WERI-Rb-1 (cell line): Measurements from ENCODE around the gene JDP2.

Experiments used
- DNase-seq: peaks from one replicate; pipeline ENCODE4 v3.0.0-alpha.2; 2020
- H3K27ac ChIP-seq: fragments of 250-450 bp; sonication (Bioruptor Pico); 2 replicates; pipeline ENCODE4 v1.5.1; 2020; ENCODE audit warnings: mild to moderate bottlenecking, moderate library complexity
- H3K27me3 ChIP-seq: fragments of 250-450 bp; sonication (Bioruptor Pico); 2 replicates; pipeline ENCODE4 v1.5.1; 2021; ENCODE audit warnings: mild to moderate bottlenecking, low read depth, moderate library complexity; ENCODE audit not compliant: insufficient read depth, severe bottlenecking
- H3K36me3 ChIP-seq: fragments of 250-450 bp; sonication (Bioruptor Pico); 2 replicates; pipeline ENCODE4 v1.5.1; 2020; ENCODE audit warnings: mild to moderate bottlenecking, moderate library complexity
- H3K4me3 ChIP-seq: 2 replicates; pipeline ENCODE4 v1.5.1; 2011; ENCODE audit warnings: low read depth, mild to moderate bottlenecking, control low read depth, low read length
- H3K9me3 ChIP-seq: fragments of 250-450 bp; sonication (Bioruptor Pico); 2 replicates; pipeline ENCODE4 v1.5.1; 2021; ENCODE audit warnings: mild to moderate bottlenecking, moderate library complexity; ENCODE audit not compliant: severe bottlenecking
- TF ChIP-seq, protein P1 (sequence below): IDR thresholded peaks from 2 replicates; pipeline ENCODE4 v1.5.1; 2011; ENCODE audit warnings: low read depth, mild to moderate bottlenecking, control low read depth, inconsistent platforms, low read length

The JDP2 gene

DNA sequence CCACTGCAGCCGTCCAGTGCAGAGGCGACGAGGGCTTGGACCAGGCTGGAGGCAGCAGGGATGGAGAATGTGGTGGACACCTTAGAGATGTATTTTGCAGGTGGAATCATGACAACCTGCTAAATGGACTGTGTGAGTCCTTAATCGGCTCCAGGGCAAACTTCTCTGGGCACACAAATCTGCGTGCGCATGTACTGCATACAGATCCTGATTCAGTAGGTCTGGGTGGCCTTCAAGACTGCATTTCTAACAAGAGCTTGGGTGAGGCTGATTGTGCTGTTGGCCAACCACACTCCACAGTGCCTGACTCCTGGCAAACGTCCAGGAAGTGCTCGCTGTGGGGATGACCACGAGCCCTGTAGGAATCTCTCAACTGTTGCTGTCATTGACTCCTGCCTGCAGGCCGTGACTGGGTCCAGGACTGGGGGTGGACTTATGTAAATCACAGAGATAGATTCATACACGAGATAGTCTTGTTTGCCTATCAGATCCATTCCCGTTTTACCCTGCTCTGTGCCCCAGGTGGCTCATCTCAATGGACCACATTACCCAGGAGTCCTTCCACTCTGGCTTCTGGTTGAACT lies 27.2 kb downstream of the JDP2 start:
- no peak overlapping the region for H3K27ac ChIP-seq
- no peak overlapping the region for H3K4me3 ChIP-seq
- H3K27me3 ChIP-seq, result no peaks in the 10 kb centered on the region
- TF ChIP-seq, protein P1, sequence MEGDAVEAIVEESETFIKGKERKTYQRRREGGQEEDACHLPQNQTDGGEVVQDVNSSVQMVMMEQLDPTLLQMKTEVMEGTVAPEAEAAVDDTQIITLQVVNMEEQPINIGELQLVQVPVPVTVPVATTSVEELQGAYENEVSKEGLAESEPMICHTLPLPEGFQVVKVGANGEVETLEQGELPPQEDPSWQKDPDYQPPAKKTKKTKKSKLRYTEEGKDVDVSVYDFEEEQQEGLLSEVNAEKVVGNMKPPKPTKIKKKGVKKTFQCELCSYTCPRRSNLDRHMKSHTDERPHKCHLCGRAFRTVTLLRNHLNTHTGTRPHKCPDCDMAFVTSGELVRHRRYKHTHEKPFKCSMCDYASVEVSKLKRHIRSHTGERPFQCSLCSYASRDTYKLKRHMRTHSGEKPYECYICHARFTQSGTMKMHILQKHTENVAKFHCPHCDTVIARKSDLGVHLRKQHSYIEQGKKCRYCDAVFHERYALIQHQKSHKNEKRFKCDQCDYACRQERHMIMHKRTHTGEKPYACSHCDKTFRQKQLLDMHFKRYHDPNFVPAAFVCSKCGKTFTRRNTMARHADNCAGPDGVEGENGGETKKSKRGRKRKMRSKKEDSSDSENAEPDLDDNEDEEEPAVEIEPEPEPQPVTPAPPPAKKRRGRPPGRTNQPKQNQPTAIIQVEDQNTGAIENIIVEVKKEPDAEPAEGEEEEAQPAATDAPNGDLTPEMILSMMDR, result no peak
- DNase-seq, result no peak
- H3K9me3 ChIP-seq, result no peaks in the 10 kb centered on the region
- H3K36me3 ChIP-seq, result no peaks in the 10 kb centered on the region

DNA sequence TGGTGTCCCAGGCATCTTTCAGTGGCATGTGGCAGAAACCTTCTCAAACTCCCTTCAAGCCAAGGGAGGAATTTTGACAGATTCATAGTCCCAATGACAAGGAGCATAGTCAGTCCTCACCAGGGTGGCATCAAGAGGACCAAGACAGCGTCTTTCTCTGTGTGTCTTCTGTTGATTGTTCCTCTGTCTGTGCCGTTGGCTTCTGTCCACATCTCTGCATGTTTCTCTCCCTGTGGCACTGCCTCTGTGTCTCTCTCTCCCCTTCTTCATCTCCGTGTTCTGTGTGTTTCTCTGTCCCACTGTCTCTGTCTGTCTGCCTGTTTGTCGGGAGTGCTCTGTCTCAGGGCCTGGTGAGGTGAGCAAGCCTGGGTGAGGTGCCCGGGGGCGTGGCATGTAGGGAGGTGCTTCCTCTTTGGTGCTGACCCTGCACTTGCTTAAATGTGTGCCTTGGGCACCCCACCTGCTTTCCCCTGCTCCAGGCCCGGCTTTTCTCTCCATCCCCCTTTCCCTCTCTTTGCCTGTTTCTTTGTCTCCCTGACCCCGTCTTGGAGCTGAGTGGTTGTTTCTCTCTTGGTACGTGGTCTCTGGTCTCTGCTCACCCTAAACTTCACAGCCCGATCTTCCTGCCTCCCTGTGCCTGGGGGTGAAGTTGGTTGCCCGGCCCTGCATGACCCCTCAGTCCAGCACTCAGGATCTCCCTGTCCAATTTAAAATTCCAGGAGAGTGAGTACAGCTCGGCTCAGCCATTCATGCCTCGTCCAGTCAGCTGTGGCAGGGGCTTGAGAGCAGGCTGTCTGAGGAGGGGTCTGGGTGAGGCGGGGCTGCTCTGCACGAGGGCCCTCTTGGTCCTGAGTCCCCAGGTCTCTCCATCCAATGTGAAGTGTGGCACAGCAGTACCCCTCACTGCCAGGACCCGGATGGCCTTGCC lies 28.5 kb downstream of the JDP2 start:
- TF ChIP-seq, protein P1, result no peak
- Histone ChIP-seq H3K27me3 (no peaks in the 10 kb centered on the region), H3K27ac (no peak overlapping the region), H3K36me3 (no peaks in the 10 kb centered on the region), H3K4me3 (no peak overlapping the region), H3K9me3 (no peaks in the 10 kb centered on the region)
- DNase-seq, result no peak

DNA sequence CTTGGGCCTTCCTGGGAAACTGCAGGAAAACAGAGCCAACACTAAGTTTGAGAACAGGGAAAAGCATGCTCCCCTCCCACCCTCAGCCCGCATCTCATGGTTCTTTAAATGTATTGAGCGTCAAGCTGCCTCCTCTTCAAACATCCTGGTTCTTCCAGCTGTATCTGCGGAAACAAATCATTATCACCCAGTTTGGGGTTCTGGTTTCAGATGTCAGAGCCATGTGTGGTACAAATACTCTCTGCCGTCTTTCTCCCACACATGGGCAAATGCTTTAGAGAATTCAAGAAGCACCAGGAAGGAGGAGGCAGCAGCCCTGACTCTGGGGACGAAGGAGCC lies 29.1 kb downstream of the JDP2 start:
- Histone ChIP-seq H3K36me3 (no peaks in the 10 kb centered on the region), H3K27ac (no peak overlapping the region), H3K27me3 (no peaks in the 10 kb centered on the region), H3K4me3 (no peak overlapping the region), H3K9me3 (no peaks in the 10 kb centered on the region)
- TF ChIP-seq, protein P1, result no peak
- no peak for DNase-seq

DNA sequence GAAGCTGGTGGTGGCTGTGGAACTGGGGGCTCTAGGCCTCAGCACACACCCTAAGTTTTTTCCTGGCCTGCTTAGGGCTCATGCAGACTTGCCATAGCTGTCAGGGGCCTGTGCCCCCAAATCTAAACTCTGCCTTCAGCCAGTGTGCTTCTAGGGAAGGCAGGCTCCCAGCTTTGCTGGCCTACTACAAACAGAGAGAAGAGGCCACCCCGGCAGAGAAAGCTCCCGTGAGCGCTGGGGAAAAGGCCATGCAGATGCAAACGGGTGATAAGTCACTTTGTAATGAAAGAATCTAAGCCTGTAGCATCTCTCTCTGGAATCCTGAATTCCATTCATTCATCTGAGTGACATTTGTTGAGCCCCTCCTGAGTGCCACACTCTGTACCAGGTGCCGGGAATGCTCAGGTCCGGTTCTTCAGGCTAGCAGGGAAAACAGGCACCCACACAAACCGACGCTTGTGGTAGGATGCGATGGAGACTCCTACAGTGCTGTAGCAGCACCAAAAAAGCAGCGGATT lies 29.9 kb downstream of the JDP2 start:
- H3K9me3 ChIP-seq, result no peaks in the 10 kb centered on the region
- no peaks in the 10 kb centered on the region for H3K36me3 ChIP-seq
- no peak for DNase-seq
- no peak overlapping the region for H3K27ac ChIP-seq
- H3K4me3 ChIP-seq, result no peak overlapping the region
- H3K27me3 ChIP-seq, result no peaks in the 10 kb centered on the region
- TF ChIP-seq, protein P1, result no peak

DNA sequence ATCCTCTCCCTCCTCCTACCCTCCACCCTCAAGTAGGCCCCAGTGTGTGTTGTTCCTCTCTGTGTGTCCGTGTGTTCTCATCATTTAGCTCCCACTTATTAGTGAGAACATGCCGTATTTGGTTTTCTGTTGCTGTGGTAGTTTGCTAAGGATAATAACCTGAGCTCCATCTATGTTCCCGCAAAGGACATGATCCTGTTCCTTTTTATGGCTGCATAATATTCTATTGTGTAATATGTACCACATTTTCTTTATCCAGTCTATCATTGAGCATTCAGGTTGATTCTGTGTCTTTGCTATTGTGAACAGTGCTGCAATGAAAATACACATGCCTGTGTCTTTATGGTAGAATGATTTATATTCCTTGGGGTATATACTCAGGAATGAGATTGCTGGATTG lies 30.5 kb downstream of the JDP2 start:
- DNase-seq, result no peak
- TF ChIP-seq, protein P1, result no peak
- Histone ChIP-seq H3K9me3 (no peaks in the 10 kb centered on the region), H3K36me3 (no peaks in the 10 kb centered on the region), H3K4me3 (no peak overlapping the region), H3K27me3 (no peaks in the 10 kb centered on the region), H3K27ac (no peak overlapping the region)
